OCI-LY3 (cell line): ENCODE measurements around the gene ZNF691.

Experiments
- H2AFZ ChIP-seq: fragments of 200-600, 300-600 bp; shearing (Covaris generic); 2 replicates; pipeline ENCODE4 v1.6.0; 2014; ENCODE audit warnings: antibody characterized with exemption, low read depth, low read length
- H3K27ac ChIP-seq: fragments of 200-600, 300-600 bp; sonication (generic); 2 replicates; pipeline ENCODE4 v1.5.1; 2014; ENCODE audit warnings: mild to moderate bottlenecking, low read length, moderate library complexity, mixed read lengths
- H3K27me3 ChIP-seq: fragments of 200-600, 300-600 bp; sonication (generic); 2 replicates; pipeline ENCODE4 v1.6.1; 2014; ENCODE audit warnings: low read depth, low read length, mixed read lengths
- H3K36me3 ChIP-seq: fragments of 200-600, 300-600 bp; sonication (generic); replicated peaks from 2 replicates; pipeline ENCODE3; 2014; ENCODE audit warnings: low read depth, low read length, mixed read lengths
- H3K4me1 ChIP-seq: fragments of 300-600, 200-600 bp; sonication (generic); 2 replicates; pipeline ENCODE4 v1.6.1; 2014; ENCODE audit warnings: low read length, mixed read lengths
- H3K4me2 ChIP-seq: fragments of 200-600, 300-600 bp; sonication (generic); 2 replicates; pipeline ENCODE4 v1.6.1; 2014; ENCODE audit warnings: low read length, mixed read lengths
- H3K4me3 ChIP-seq: fragments of 300-600, 200-600 bp; sonication (generic); 2 replicates; pipeline ENCODE4 v1.5.1; 2014; ENCODE audit warnings: antibody characterized with exemption, mild to moderate bottlenecking, low read length, moderate library complexity
- H3K79me2 ChIP-seq: fragments of 300-600, 200-600 bp; shearing (Covaris generic); 2 replicates; pipeline ENCODE4 v1.6.1; 2014; ENCODE audit warnings: mild to moderate bottlenecking, low read length, mixed read lengths
- H3K9ac ChIP-seq: fragments of 300-600, 200-600 bp; shearing (Covaris generic); 2 replicates; pipeline ENCODE4 v1.6.0; 2014; ENCODE audit warnings: mild to moderate bottlenecking, low read length, moderate library complexity
- H3K9me3 ChIP-seq: fragments of 200-600, 300-600 bp; shearing (Covaris generic); 2 replicates; pipeline ENCODE4 v1.6.1; 2014; ENCODE audit warnings: low read length, mixed read lengths; ENCODE audit not compliant: insufficient read depth
- H4K20me1 ChIP-seq: fragments of 200-600, 300-600 bp; sonication (generic); 2 replicates; pipeline ENCODE4 v1.6.1; 2016; ENCODE audit warnings: low read length, mixed read lengths; ENCODE audit not compliant: insufficient read depth
- EZH2phosphoT487 ChIP-seq: fragments of 200-600 bp; shearing (Covaris generic); IDR thresholded peaks from 2 replicates; pipeline ENCODE4 v1.6.1; 2018; ENCODE audit warnings: antibody characterized with exemption, mixed run types, low read depth
- TF ChIP-seq, protein P1 (sequence below): fragments of 200-600, 300-600 bp; sonication (generic); IDR thresholded peaks from 2 replicates; pipeline ENCODE4 v1.5.1; 2014; ENCODE audit warnings: antibody characterized with exemption, low read length, low read depth

The ZNF691 gene

DNA sequence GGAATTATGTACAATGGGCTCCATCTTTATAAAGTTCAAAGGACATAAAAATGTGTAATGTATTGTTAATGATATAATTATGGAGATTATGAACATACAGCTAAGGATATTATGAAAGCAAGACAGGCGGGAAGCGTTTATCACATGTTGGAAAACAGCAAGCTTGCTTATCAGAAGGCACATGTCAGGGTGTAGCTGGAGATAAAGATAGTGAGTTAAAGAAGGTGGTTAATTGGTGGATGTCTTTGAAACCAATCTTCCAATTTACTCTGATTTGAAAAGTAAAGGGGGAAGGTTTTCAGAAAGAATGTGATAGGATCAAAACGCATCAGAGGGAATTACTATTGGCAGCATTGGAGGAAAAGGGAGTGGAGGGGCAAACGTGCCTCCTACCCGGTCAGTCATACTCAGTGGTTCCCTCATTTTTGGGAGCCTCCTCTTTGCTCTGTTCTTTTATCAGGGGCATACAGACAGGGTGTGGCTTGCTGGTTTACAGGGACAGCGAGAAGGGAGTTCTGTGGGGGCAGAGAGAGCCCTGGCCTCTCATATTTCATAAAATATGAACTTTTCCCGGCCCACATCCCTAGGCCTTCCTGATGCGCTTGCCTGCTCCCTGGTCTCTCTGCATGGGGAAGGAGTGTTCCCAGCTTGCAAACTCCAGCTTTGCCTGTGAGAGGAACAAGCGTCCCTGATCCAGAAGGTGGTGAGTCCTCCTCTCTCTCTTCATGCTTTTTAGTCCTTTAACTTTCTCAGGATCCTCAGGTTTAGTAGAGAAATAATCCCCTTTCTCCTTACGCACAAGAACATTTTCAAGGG is 21.2 kb upstream of the ZNF691 start:
- H3K79me2 ChIP-seq: no peaks in the 10 kb centered on the region
- H3K4me3 ChIP-seq: no peak overlapping the region
- no peak overlapping the region for H3K27ac ChIP-seq
- TF ChIP-seq, protein P1, sequence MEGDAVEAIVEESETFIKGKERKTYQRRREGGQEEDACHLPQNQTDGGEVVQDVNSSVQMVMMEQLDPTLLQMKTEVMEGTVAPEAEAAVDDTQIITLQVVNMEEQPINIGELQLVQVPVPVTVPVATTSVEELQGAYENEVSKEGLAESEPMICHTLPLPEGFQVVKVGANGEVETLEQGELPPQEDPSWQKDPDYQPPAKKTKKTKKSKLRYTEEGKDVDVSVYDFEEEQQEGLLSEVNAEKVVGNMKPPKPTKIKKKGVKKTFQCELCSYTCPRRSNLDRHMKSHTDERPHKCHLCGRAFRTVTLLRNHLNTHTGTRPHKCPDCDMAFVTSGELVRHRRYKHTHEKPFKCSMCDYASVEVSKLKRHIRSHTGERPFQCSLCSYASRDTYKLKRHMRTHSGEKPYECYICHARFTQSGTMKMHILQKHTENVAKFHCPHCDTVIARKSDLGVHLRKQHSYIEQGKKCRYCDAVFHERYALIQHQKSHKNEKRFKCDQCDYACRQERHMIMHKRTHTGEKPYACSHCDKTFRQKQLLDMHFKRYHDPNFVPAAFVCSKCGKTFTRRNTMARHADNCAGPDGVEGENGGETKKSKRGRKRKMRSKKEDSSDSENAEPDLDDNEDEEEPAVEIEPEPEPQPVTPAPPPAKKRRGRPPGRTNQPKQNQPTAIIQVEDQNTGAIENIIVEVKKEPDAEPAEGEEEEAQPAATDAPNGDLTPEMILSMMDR: no peak
- no peak for TF ChIP-seq EZH2phosphoT487
- no peak overlapping the region for H3K4me2 ChIP-seq
- H3K27me3 ChIP-seq: no peaks in the 10 kb centered on the region
- H3K9me3 ChIP-seq: no peaks in the 10 kb centered on the region
- H3K4me1 ChIP-seq: no peaks in the 10 kb centered on the region
- no peak overlapping the region for H3K9ac ChIP-seq
- H2AFZ ChIP-seq: no peak overlapping the region
- H4K20me1 ChIP-seq: no peaks in the 10 kb centered on the region
- no peaks in the 10 kb centered on the region for H3K36me3 ChIP-seq

DNA sequence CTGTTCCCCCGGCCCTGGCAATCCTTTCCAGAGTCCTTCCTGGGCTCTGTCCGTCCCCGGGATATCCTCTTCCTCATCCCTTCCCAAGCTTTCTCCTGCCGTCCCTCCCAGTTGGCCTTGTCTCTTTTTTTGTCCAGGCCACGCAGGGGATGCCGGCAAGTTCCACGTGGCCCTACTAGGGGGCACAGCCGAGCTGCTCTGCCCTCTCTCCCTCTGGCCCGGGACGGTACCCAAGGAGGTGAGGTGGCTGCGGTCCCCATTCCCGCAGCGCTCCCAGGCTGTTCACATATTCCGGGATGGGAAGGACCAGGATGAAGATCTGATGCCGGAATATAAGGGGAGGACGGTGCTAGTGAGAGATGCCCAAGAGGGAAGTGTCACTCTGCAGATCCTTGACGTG is 15.8 kb upstream of the ZNF691 start:
- Histone ChIP-seq H3K27me3 (no peaks in the 10 kb centered on the region), H3K4me2 (no peak overlapping the region), H2AFZ (no peak overlapping the region), H3K79me2 (no peaks in the 10 kb centered on the region), H3K4me3 (no peak overlapping the region), H4K20me1 (no peaks in the 10 kb centered on the region), H3K36me3 (no peaks in the 10 kb centered on the region), H3K9me3 (no peaks in the 10 kb centered on the region), H3K4me1 (peaks cover 7% of the 10 kb centered on the region), H3K27ac (no peak overlapping the region), H3K9ac (no peak overlapping the region)
- TF ChIP-seq, protein P1: no peak
- no peak for TF ChIP-seq EZH2phosphoT487

DNA sequence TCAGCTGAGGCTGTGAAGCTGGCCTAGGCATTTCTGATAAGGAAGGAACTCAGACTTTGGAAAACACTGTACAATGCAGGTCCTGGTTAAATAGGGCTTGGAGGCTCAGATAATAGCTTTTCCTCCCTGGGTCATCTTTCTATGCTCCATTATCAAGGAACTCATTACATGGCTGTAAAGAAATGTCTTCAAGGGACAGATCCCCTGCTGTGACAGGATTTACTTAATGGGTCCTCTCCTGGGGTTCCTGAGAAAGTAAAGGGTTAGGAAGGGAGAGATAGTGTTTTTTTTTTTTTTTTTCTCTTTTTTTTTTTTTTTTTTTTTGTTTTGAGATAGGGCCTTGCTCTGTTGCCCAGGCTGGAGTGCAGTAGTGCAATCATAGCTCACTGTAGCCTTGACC is 15.1 kb upstream of the ZNF691 start:
- H4K20me1 ChIP-seq: no peaks in the 10 kb centered on the region
- H3K4me3 ChIP-seq: no peak overlapping the region
- H3K79me2 ChIP-seq: no peaks in the 10 kb centered on the region
- no peak overlapping the region for H3K27ac ChIP-seq
- H3K27me3 ChIP-seq: no peaks in the 10 kb centered on the region
- H2AFZ ChIP-seq: no peak overlapping the region
- TF ChIP-seq, protein P1: no peak
- no peak for TF ChIP-seq EZH2phosphoT487
- no peak overlapping the region for H3K4me2 ChIP-seq
- no peaks in the 10 kb centered on the region for H3K36me3 ChIP-seq
- peaks cover 7% of the 10 kb centered on the region for H3K4me1 ChIP-seq
- H3K9me3 ChIP-seq: no peaks in the 10 kb centered on the region
- no peak overlapping the region for H3K9ac ChIP-seq

DNA sequence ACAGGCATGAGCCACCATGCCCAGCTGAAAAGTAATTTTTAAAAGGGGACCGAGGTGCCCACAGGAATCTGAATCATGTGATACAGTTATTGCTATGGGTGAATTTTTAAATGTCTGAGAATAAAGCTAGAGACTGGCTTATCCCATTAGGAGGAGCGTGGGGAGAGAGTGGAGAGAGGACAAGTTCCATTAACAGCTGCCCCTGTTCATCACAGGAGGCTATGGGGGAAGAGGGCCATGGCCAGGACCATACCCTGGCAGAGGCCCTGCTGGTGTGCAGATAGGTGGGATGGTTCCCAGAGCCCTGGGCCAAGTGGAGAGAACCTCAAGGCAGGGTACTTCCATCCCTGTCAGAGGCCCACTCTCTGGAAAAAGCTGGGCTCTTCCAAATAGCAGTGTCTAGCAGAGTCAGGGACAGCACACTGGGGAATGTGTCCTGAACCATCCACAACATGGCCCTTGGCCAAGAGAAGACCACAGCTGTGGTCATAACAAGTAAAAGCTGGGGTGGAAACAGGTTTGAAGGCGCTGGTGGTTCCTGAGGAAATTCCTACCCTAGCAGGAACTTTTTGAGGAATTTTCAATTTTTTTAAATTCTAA is 13.7 kb upstream of the ZNF691 start:
- H3K27me3 ChIP-seq: no peaks in the 10 kb centered on the region
- no peak overlapping the region for H2AFZ ChIP-seq
- TF ChIP-seq, protein P1: no peak
- TF ChIP-seq EZH2phosphoT487: no peak
- no peaks in the 10 kb centered on the region for H3K36me3 ChIP-seq
- H4K20me1 ChIP-seq: no peaks in the 10 kb centered on the region
- peaks cover 10% of the 10 kb centered on the region for H3K4me1 ChIP-seq
- H3K4me2 ChIP-seq: no peak overlapping the region
- no peaks in the 10 kb centered on the region for H3K9me3 ChIP-seq
- H3K9ac ChIP-seq: no peak overlapping the region
- no peak overlapping the region for H3K27ac ChIP-seq
- no peaks in the 10 kb centered on the region for H3K79me2 ChIP-seq
- no peak overlapping the region for H3K4me3 ChIP-seq
